M059J (cell line): ENCODE measurements around the gene NAGLU. TPM values are rescaled to one million over a fixed set of nuclear protein-coding genes. Genes with fewer than 3 reads are reported as not detected.
A peak's percentile ranks its signal among the peaks of the same experiment; 100 is the strongest.

ENCODE experiments used
- DNase-seq: peaks from one replicate; pipeline ENCODE4 v3.0.0-alpha.2; 2012; ENCODE audit warnings: low read depth
- total RNA-seq: library from RNA; depleted of rRNA; stranded (reverse); fragments of >200 nt; shearing (Covaris generic); gene quantifications from 2 replicates; pipeline ENCODE4 v1.2.3, GENCODE V29; 2014; rRNA removed

Gene NAGLU
- 19.3 and 27.8 TPM in 2 replicates for total RNA-seq

GRCh38 chr17:42536048-42536371 is at the start of gene NAGLU:
NAGLU (plus strand) TSS chr17:42536241; CDS start chr17:42536273, 32 bp downstream.
- peak; percentile 83 for DNase-seq

GRCh38 chr17:42488032-42488431 is 48.0 kb upstream of the NAGLU start:
- no peak for DNase-seq

GRCh38 chr17:42493319-42493718 is 42.7 kb upstream of the NAGLU start:
- DNase-seq: no peak

DNA sequence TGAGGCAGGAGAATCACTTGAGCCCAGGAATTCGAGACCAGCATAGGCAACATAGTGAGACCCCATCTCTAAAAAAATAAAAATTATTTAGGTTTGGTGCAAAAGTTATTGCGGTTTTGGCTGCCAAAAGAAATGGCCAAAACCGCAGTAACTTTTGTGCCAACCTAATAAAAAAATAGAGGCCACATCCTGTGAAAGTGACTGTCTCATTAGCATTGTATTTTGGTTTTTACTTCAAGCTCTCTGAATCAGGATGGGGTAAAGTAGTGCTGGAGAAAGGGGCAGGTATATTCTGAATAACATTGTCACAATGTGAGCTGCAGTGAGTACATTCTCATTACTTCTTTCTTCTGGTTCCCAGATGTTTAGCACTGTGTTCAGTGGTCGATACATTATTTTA is 41.4 kb upstream of the NAGLU start:
- no peak for DNase-seq

- no peak for DNase-seq
Measured at GRCh38 chr17:42498828-42499227, 37.2 kb upstream of the NAGLU start.

- DNase-seq: no peak
Measured at GRCh38 chr17:42502091-42502490, 34.0 kb upstream of the NAGLU start.

- no peak for DNase-seq
Measured at GRCh38 chr17:42502926-42503325, 33.1 kb upstream of the NAGLU start.

DNA sequence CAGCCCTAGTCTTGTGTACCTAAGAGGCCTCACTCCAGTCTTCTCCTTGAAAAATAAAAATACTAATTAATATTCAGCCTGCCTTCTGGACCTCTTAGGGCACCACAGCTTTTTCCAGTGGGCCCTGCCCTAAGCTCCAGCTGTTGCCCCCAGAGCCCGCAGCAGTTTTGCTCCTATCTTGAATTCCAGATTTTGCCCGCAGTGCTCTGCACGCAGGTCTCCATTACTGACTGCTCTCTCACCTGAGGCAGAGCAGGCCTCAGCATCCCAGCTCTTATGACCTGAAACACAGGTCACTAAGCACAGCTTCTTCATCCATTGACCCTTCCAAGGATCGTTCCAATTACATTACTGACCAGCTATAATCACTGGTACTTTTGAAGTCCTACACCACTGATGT is 28.4 kb upstream of the NAGLU start:
- no peak for DNase-seq

GRCh38 chr17:42508426-42509165 is 27.4 kb upstream of the NAGLU start:
- DNase-seq: no peak

DNA sequence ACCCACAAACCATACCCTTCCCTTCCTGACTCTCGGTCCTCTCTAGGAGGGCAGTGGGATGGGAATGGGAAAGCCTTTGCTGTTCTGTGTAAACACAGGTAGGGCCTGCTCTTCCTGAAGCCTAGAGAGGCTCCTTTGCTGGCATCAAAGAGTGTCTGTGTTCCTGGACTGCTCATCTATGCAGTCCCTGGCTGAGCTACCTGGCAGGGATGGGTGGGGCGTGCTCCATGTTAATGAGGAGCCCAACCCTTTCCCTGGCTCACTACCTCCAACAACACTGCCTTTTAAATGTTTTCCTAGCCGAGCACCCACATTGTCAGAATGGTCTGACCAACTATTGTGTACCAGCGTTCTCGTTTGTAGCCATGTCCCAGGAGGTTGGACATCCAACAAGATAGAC is 26.6 kb upstream of the NAGLU start:
- no peak for DNase-seq

DNA sequence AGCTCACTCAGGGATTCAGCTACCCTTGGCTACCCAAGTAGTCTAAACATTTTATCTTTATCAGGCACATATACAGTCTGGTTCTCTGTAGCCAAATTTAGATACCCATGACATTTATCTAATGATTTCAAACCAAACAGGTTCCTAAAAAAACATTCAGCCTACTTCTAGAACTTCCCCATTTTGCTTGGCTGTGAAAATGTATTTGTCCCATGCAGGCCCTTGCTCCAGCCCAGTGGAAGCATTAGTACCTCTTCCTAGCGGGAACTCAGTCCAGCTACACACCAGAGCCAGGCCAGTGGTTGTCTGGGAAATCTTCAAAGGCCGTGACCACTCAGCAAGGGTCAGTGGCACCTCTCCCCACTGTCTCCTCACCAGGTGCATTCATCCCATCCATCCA is 26.2 kb upstream of the NAGLU start:
- DNase-seq: no peak

DNA sequence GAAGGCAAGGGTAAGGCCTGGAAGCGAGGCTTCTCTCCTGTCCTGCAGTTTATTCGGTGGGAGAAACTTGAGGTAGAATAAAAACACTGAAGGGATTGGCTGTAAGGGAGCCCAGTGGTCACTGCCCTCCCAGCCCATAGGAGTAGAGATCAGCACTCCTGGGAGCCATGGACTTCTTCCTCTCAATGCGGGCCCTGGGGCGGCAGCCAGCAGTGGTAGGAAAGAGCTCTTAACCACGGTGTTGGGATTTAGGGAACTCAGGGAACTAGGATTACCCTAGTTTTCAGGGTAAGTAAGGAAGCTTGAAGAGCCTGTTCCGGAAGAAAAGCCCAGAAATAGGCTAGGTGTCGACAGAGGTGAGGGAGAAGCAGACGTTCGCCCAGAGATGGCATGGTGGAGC is 23.8 kb upstream of the NAGLU start:
- no peak for DNase-seq

DNA sequence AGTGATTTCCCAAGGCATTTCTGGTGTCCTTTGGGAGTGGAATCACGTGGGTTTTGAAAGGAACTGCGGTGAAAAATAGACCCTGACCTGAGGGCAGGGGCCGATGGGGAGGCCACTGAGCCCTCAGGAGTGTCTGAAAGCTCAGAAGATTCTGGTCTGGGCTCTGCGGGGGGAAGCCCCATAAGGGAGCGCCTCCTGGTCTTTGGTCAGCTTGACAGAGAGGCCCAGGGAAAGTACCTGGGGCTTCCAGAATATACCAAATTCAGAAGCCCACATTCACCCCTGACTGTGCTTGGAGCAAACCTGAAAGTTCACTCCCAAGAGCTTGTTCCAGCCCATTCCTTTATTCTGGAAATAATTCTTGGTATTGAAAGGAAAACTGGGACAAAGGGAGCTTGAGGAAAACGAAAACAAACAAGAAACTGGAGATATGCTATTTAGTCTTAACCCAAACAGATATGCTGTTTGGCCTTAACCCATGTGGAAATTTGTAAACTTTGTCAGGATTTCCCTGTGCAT is 23.2 kb upstream of the NAGLU start:
- no peak for DNase-seq

DNA sequence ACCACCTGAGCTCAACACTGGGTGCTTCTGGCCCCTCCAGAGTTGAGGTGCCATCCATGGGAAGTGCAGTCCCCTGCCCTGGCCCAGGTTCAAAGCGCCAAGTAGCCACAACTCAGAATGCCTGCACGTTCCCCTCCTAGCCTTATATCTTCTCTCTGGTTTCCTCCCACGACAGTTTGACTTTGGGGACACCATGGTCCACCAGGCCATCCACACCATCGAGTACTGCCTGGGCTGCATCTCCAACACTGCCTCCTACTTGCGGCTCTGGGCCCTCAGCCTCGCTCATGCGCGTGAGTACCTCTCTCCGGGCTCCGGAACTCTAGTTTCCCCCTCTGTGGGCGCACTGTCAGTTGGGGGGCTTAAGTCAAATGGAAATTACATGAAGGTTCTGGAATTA is 22.4 kb upstream of the NAGLU start:
- no peak for DNase-seq

DNA sequence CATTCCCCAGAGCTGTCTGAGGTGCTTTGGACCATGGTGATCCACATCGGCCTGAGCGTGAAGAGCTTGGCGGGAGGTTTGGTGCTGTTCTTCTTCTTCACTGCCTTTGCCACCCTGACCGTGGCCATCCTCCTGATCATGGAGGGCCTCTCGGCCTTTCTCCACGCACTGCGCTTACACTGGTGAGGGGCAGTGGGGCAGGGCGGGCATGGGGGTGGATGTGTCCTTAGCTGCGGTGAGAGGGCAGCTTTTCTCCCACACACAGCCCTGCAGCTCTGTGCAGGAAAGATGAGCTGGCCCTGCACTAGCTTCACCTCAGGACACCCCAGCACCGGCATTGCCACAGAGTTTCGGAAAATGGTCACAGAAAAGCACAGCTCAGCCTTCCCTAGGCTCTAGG is 21.8 kb upstream of the NAGLU start:
- no peak for DNase-seq

- no peak for DNase-seq
Measured at GRCh38 chr17:42514867-42515266, 21.2 kb upstream of the NAGLU start.

DNA sequence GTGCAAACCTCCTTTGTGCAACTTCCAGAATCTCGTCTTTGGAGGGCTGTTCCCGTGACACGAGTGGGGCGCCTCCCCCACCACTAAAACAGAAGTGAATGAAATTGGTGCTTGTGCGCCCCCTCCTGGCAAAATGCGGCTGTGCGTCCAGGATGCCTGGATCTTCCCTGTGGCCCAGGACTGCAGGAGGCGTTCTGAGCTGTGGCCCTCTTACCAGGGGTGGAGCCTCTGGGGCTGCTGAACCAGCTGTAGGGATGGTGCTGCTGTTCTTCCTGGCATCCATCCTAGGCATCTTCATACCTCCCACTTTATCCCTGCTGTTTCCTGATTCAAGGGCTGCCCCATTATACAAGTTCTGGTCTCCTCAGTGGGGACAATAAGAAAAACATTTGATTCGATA is 18.5 kb upstream of the NAGLU start:
- peak; percentile 91 for DNase-seq

DNA sequence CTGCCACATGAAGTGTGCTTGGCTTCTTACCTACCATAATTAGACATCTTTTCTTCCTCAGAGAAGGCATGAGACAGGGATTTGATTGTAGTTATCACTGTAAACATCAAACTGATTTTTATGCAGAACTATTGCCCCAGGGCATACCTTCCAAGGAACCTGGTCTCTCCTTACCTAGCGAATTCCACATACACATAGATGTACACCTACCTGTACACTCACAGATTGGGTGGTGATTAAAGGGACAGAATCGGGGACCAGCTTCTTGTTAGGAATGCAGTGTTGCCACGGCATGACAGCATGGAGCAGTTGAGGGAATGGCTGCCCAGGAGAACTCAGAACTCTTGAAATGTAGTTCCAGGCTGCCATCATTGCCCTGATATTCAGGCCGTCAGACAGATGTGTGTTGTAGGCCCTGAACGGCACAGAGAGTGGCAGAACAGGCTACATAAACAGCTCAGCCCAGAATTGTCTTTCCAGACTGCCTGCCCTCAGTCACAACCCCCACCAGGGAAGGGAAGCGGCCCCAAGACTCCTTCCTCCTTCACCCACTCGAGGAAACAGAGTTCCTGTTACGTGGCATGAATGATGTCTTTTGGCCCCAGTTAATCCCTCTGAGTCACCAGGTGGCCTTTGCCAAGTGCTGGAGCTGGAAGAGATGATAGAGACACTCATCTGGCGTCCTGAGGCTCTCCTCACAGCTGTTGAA is 17.8 kb upstream of the NAGLU start:
- DNase-seq: peak; percentile 98

GRCh38 chr17:42518755-42519545 is 17.1 kb upstream of the NAGLU start:
- DNase-seq: peak; percentile 81

- peak; percentile 99 for DNase-seq
Measured at GRCh38 chr17:42519546-42520491, 16.2 kb upstream of the NAGLU start.

- no peak for DNase-seq
Measured at GRCh38 chr17:42520540-42520951, 15.5 kb upstream of the NAGLU start.
